Ishikawa (cell line): ENCODE measurements around the gene ZNF334.
A peak's percentile ranks its signal among the peaks of the same experiment; 100 is the strongest.

Experiments used
- CEBPB ChIP-seq: IDR thresholded peaks from 2 replicates; pipeline ENCODE4 v1.6.1; 2012
- CREB1 ChIP-seq: IDR thresholded peaks from 2 replicates; pipeline ENCODE4 v1.6.1; 2012; ENCODE audit warnings: low read depth
- EGR1 ChIP-seq: IDR thresholded peaks from 2 replicates; pipeline ENCODE4 v1.6.1; 2012
- EP300 ChIP-seq: IDR thresholded peaks from 2 replicates; pipeline ENCODE4 v1.6.1; 2012; ENCODE audit warnings: borderline replicate concordance
- FOXM1 ChIP-seq: IDR thresholded peaks from 2 replicates; pipeline ENCODE4 v1.6.1; 2012; ENCODE audit warnings: low read depth, borderline replicate concordance
- NFIC ChIP-seq: IDR thresholded peaks from 2 replicates; pipeline ENCODE4 v1.6.1; 2012
- RAD21 ChIP-seq: IDR thresholded peaks from 2 replicates; pipeline ENCODE4 v1.6.1; 2012; ENCODE audit warnings: low read depth
- REST ChIP-seq: IDR thresholded peaks from 2 replicates; pipeline ENCODE4 v1.6.1; 2012; ENCODE audit warnings: low read depth, mild to moderate bottlenecking
- TAF1 ChIP-seq: IDR thresholded peaks from 2 replicates; pipeline ENCODE4 v1.6.1; 2012; ENCODE audit warnings: low read depth, mild to moderate bottlenecking
- TCF12 ChIP-seq: IDR thresholded peaks from 2 replicates; pipeline ENCODE4 v1.6.1; 2012; ENCODE audit warnings: low read depth
- TEAD4 ChIP-seq: IDR thresholded peaks from 2 replicates; pipeline ENCODE4 v1.6.1; 2012
- YY1 ChIP-seq: IDR thresholded peaks from 2 replicates; pipeline ENCODE4 v1.6.1; 2012; ENCODE audit warnings: low read depth
- ZBTB7A ChIP-seq: IDR thresholded peaks from 2 replicates; pipeline ENCODE4 v1.6.1; 2012; ENCODE audit warnings: low read depth
- TF ChIP-seq, protein P1 (sequence below): IDR thresholded peaks from 2 replicates; pipeline ENCODE4 v1.6.1; 2012
- TF ChIP-seq, protein P2 (sequence below): IDR thresholded peaks from 2 replicates; pipeline ENCODE4 v1.6.1; 2012

Gene ZNF334

DNA sequence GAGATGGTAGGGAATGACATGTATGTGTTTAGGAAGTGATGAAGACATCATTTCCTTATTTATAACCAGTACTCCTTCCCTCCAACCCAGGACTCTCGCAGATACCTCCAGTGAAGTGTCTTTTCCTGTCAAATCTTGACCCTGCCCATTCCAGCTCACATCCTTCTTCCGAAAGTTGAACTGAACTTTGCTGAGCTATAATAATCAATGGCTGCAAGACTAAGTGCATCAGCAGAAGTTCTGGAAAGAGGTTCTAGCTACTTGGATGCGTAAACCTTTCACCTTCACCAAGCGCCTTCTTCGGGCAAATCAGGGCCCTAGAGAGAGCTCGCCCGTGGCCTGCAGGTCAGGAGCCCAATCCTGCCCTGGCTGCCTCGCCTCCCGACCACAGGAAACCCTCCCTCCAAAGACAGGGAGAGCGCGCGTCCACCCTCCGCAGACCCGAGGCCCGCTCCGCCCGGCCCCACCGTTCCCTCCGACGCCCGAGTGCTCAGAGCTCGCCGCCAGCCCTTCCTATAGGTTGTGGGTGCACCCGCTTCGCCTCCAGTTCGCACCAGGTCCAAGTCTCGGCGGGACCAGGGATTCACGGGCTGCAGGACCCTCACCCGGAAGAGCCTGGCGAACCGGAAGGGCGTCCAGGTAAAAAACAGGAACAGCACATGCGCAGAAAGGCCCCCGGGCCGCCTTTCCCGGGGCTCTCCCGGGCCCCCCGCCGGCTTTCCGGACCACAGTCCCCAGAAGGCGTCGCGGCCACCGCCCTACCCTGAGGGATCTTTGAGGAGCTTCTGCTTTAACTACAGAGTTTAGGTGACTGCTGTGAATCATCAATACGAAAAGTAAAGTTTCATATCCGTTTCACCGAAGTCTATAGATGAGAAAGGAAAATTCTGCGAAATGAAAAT, at the start of gene ZNF334:
Gene ZNF334, minus strand, starts transcription at position 617 of the 902 bp plus-strand sequence. CDS start 1,457 bp downstream, outside the sequence.
- TF ChIP-seq REST (no peak), EP300 (no peak)

DNA sequence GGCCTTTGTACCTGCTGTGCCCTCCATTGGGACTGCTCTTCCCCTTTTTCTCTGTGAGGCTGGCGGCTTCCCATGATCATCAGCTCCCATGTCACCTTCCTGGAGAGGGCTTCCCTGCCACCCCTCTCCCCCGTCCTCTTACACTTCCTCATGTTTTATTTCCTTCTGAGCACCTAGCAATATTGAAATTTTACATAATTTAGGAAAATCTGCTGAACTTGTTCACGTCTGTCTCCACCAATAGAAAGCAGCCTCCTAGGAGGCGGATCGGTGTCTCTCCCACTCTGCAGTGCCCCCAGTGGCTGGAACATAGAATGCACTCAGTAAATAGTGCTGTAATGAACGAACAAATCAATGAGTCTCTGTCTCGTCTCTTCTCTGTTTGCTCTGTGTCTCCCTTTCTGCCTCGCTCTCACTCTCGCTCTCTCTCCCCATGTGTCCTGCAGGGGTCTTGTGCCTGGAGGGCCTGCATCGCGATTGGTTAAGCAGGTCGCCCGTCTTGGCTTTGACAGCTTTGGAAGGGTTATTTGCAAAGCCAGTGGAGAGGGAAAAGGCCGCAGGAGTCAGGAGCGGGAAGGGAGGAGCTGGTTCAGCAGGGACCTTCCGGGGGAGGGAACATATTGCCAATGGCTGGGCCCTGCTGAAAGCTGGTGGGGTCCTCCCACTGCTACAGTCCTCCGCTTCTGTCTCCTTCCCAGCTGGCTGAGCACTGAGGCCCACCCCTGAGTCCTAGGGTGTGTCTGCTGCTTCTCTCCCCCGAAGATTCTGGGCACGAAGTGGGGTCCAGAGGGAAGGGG, 49.2 kb upstream of the ZNF334 start:
- TF ChIP-seq RAD21 = peak; percentile 30; the same call in 1 of the 2 replicates
- TF ChIP-seq TEAD4 = no peak
- TF ChIP-seq, protein P1, sequence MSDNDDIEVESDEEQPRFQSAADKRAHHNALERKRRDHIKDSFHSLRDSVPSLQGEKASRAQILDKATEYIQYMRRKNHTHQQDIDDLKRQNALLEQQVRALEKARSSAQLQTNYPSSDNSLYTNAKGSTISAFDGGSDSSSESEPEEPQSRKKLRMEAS = no peak
- no peak for TF ChIP-seq CREB1
- TF ChIP-seq ZBTB7A = no peak
- no peak for TF ChIP-seq FOXM1

- TF ChIP-seq TEAD4 (no peak), TAF1 (no peak), RAD21 (no peak), EP300 (no peak)
- TF ChIP-seq, protein P2, sequence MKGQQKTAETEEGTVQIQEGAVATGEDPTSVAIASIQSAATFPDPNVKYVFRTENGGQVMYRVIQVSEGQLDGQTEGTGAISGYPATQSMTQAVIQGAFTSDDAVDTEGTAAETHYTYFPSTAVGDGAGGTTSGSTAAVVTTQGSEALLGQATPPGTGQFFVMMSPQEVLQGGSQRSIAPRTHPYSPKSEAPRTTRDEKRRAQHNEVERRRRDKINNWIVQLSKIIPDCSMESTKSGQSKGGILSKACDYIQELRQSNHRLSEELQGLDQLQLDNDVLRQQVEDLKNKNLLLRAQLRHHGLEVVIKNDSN = no peak
- TF ChIP-seq, protein P1 = no peak
These were observed 48.6 kb upstream of the ZNF334 start for GRCh38 chr20:46562009-46562372.

- TF ChIP-seq EGR1 (no peak), TAF1 (no peak), FOXM1 (no peak), CREB1 (no peak), EP300 (no peak), TCF12 (no peak), RAD21 (no peak), TEAD4 (no peak), YY1 (no peak), REST (no peak), NFIC (no peak), ZBTB7A (no peak), CEBPB (no peak)
- TF ChIP-seq, protein P1 = no peak
- TF ChIP-seq, protein P2 = no peak
These were observed 46.5 kb upstream of the ZNF334 start for GRCh38 chr20:46559685-46560440.

- TF ChIP-seq TAF1 = no peak
- TF ChIP-seq FOXM1 = no peak
- no peak for TF ChIP-seq CREB1
- no peak for TF ChIP-seq RAD21
- TF ChIP-seq TEAD4 = no peak
- TF ChIP-seq, protein P1 = no peak
- TF ChIP-seq EP300 = no peak
These were observed 45.6 kb upstream of the ZNF334 start for GRCh38 chr20:46559001-46559400.
